ENCODE measurements around the gene TMEM117.

- TF ChIP-seq EP300 (IDR thresholded peaks at IDR 0.05) (no peak), POLR2AphosphoS5 (IDR thresholded peaks at IDR 0.05) (no peak), CTCF (IDR thresholded peaks at IDR 0.05) (no peak), POLR2A (IDR thresholded peaks at IDR 0.05) (no peak)
Measured at GRCh38 chr12:44335030-44335429, 499.1 kb downstream of the TMEM117 start.

Measured in sigmoid colon (tissue), 4 donors.